Neural cell (in vitro differentiated cells): ENCODE measurements around the gene AK5.

Experiments used
- EP300 ChIP-seq: fragments of 450-650 bp; conservative IDR thresholded peaks from 2 replicates; pipeline ENCODE4 v1.6.1; 2014; ENCODE audit warnings: antibody characterized with exemption, mild to moderate bottlenecking, moderate library complexity; ENCODE audit not compliant: poor library complexity, severe bottlenecking
- POLR2AphosphoS5 ChIP-seq: IDR thresholded peaks from 2 replicates; pipeline ENCODE4 v1.6.1; 2012
- TAF1 ChIP-seq: IDR thresholded peaks from 2 replicates; pipeline ENCODE4 v1.6.1; 2012; ENCODE audit warnings: low read depth
- TF ChIP-seq, protein P1 (sequence below): fragments of 450-650 bp; IDR thresholded peaks from 2 replicates; pipeline ENCODE4 v1.5.1; 2014; ENCODE audit warnings: antibody characterized with exemption, mild to moderate bottlenecking, moderate library complexity; ENCODE audit not compliant: poor library complexity, severe bottlenecking

DNA sequence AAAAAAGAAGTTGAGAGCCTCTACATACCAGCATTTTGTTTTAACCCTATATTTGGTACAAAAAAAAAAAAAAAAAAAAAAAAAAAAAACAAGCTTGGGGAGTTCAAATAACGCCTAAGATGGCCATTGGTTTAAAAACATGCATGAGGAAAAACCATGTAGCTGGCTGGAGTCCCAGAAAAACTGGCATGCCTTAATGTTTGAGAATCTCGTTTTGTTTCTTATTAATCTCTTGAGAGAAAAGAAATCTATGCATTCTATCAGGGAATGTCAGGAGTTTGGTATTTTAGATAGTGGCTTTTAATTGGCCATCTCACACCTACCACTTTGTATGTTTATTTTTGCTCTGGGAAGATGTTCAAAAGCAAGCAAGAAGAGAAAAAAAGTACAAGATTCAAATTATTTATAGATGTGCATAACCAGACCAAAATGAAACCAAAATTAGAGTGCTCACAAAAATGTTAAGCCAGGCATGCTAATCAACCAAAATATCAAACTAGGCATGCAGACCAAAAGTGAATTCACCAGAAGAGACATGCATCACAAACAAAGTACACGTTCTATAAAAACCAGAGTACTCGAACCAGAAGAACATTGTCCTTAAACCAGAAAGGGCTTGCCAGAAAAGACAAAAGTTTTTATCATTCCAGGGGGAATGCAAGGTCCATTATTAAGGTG is 156.6 kb downstream of the AK5 start:
- TF ChIP-seq, protein P1, sequence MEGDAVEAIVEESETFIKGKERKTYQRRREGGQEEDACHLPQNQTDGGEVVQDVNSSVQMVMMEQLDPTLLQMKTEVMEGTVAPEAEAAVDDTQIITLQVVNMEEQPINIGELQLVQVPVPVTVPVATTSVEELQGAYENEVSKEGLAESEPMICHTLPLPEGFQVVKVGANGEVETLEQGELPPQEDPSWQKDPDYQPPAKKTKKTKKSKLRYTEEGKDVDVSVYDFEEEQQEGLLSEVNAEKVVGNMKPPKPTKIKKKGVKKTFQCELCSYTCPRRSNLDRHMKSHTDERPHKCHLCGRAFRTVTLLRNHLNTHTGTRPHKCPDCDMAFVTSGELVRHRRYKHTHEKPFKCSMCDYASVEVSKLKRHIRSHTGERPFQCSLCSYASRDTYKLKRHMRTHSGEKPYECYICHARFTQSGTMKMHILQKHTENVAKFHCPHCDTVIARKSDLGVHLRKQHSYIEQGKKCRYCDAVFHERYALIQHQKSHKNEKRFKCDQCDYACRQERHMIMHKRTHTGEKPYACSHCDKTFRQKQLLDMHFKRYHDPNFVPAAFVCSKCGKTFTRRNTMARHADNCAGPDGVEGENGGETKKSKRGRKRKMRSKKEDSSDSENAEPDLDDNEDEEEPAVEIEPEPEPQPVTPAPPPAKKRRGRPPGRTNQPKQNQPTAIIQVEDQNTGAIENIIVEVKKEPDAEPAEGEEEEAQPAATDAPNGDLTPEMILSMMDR, result no peak
- TF ChIP-seq EP300 (no peak), TAF1 (no peak), POLR2AphosphoS5 (no peak)
